ENCODE data around the gene IGLL1.
A peak's percentile ranks its signal among the peaks of the same experiment; 100 is the strongest.
"Not testable (repeated sequence)": the region's sequence is repeated elsewhere in the genome, so short reads cannot be mapped to it uniquely, and the experiment has no call there.

IGLL1 gene

GRCh38 chr22:23579870-23580575 is at the start of gene IGLL1:
Gene IGLL1 (minus strand): TSS chr22:23580290. CDS start chr22:23580190, 100 bp downstream.
- no peak for DNase-seq

GRCh38 chr22:23628056-23628743 is 48.1 kb upstream of the IGLL1 start:
- DNase-seq: not testable (repeated sequence)

GRCh38 chr22:23627401-23628055 is 47.4 kb upstream of the IGLL1 start:
- peak; percentile 30 for DNase-seq

- no peak for DNase-seq
Observed at GRCh38 chr22:23626286-23626975, 46.3 kb upstream of the IGLL1 start.

GRCh38 chr22:23622634-23623033 is 42.5 kb upstream of the IGLL1 start:
- no peak for DNase-seq

GRCh38 chr22:23621916-23622315 is 41.8 kb upstream of the IGLL1 start:
- not testable (repeated sequence) for DNase-seq

- DNase-seq: no peak
Observed at GRCh38 chr22:23621082-23621780, 41.1 kb upstream of the IGLL1 start.

- DNase-seq: no peak
Observed at GRCh38 chr22:23613193-23613972, 33.3 kb upstream of the IGLL1 start.

- DNase-seq: no peak
Observed at GRCh38 chr22:23609983-23610781, 30.1 kb upstream of the IGLL1 start.

- DNase-seq: no peak
Observed at GRCh38 chr22:23608583-23608982, 28.5 kb upstream of the IGLL1 start.

GRCh38 chr22:23606204-23607131 is 26.4 kb upstream of the IGLL1 start:
- no peak for DNase-seq

- no peak for DNase-seq
Observed at GRCh38 chr22:23604939-23605712, 25.0 kb upstream of the IGLL1 start.

- no peak for DNase-seq
Observed at GRCh38 chr22:23603266-23603665, 23.2 kb upstream of the IGLL1 start.

GRCh38 chr22:23598805-23599518 is 18.9 kb upstream of the IGLL1 start:
- DNase-seq: no peak

GRCh38 chr22:23597576-23598268 is 17.6 kb upstream of the IGLL1 start:
- DNase-seq: not testable (repeated sequence)

- DNase-seq: not testable (repeated sequence)
Observed at GRCh38 chr22:23595904-23596303, 15.8 kb upstream of the IGLL1 start.

- DNase-seq: no peak
Observed at GRCh38 chr22:23591846-23592245, 11.8 kb upstream of the IGLL1 start.
